ENCODE data around the gene CYRIA. TPM values are rescaled to one million over a fixed set of nuclear protein-coding genes. Genes with fewer than 3 reads are reported as not detected.

Gene CYRIA
- total RNA-seq, 4 donors from 2014 or later: 10.3 to 13.3 (median 11.2) TPM

- no peaks in the 10 kb centered on the region for H3K4me1 ChIP-seq
- H3K27ac ChIP-seq (replicated peaks in 1 of 4): no peak overlapping the region
- H3K9me3 ChIP-seq: no peaks in the 10 kb centered on the region
- intact Hi-C loops (cut with DNase I): no loop called here
- no peaks in the 10 kb centered on the region for H3K27me3 ChIP-seq
- no peaks in the 10 kb centered on the region for H3K36me3 ChIP-seq
- WGBS: 62% methylated on average over 11 of the region's 11 CpGs
- TF ChIP-seq POLR2A (IDR thresholded peaks at IDR 0.05; ENCODE audit: low read depth) (no peak), POLR2AphosphoS5 (IDR thresholded peaks at IDR 0.05) (no peak), EP300 (IDR thresholded peaks at IDR 0.05) (no peak)
- TF ChIP-seq, protein P1, sequence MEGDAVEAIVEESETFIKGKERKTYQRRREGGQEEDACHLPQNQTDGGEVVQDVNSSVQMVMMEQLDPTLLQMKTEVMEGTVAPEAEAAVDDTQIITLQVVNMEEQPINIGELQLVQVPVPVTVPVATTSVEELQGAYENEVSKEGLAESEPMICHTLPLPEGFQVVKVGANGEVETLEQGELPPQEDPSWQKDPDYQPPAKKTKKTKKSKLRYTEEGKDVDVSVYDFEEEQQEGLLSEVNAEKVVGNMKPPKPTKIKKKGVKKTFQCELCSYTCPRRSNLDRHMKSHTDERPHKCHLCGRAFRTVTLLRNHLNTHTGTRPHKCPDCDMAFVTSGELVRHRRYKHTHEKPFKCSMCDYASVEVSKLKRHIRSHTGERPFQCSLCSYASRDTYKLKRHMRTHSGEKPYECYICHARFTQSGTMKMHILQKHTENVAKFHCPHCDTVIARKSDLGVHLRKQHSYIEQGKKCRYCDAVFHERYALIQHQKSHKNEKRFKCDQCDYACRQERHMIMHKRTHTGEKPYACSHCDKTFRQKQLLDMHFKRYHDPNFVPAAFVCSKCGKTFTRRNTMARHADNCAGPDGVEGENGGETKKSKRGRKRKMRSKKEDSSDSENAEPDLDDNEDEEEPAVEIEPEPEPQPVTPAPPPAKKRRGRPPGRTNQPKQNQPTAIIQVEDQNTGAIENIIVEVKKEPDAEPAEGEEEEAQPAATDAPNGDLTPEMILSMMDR (IDR thresholded peaks at IDR 0.05): no peak
- DNase-seq (ENCODE audit: extremely low spot score): no peak
- H3K4me3 ChIP-seq: no peak overlapping the region
Measured at GRCh38 chr2:16700551-16701259, 35.1 kb upstream of the CYRIA start.

- Histone ChIP-seq H3K4me1 (no peaks in the 10 kb centered on the region), H3K27me3 (no peaks in the 10 kb centered on the region), H3K36me3 (no peaks in the 10 kb centered on the region), H3K27ac (replicated peaks in 1 of 4) (no peak overlapping the region), H3K9me3 (no peaks in the 10 kb centered on the region), H3K4me3 (no peak overlapping the region)
- DNase-seq (ENCODE audit: extremely low spot score): no peak
- TF ChIP-seq, protein P1 (IDR thresholded peaks at IDR 0.05): no peak
- no peak for TF ChIP-seq EP300 (IDR thresholded peaks at IDR 0.05)
- TF ChIP-seq POLR2AphosphoS5 (IDR thresholded peaks at IDR 0.05): no peak
- no peak for TF ChIP-seq POLR2A (IDR thresholded peaks at IDR 0.05; ENCODE audit: low read depth)
- intact Hi-C loops (cut with DNase I): no loop called here
- 81% methylated on average over 4 of the region's 4 CpGs for WGBS
Measured at GRCh38 chr2:16693854-16694253, 28.2 kb upstream of the CYRIA start.

DNA sequence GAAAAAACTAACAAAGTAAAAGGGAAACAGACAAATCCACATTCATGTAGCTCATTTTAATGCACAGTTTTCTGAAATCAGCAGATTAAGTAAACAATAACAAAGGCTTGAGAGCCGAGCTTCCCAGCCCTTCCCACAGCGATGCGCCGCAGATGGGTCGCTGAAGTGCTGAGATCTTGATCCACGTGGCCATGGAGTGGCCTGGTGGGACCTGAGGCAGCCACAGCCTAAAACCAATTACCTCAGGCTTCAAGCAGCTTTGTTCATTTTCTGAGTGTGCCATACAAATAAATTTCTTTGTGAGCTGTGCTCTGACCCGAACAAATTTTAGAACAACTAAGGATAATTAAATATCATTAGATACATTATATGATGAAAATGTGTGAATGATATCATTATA, 25.6 kb upstream of the CYRIA start:
- intact Hi-C loops (cut with DNase I): no loop called here
- H3K27me3 ChIP-seq: no peaks in the 10 kb centered on the region
- WGBS: 78% methylated on average over 7 of the region's 7 CpGs

DNA sequence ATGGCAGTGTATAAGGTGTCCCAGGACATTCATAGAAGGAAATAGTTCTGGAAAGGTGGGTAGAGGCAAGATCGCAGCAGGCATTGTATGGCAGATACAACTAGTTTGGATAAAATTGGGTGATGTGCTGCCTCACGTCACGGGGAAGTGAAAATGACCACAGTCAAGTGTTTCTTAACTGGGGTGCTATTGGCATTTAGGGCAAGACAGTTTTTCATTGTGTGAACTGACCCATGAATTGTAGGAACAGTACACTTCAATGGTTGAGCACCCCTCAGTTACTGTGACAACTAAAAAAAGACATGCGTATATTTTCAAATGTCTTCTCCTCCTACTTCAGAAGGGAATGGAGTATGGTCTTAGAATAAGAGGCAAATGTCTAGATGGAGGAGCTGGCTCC, 22.3 kb upstream of the CYRIA start:
- H3K27ac ChIP-seq (replicated peaks in 1 of 4): no peak overlapping the region
- H3K4me1 ChIP-seq: no peaks in the 10 kb centered on the region
- no peaks in the 10 kb centered on the region for H3K27me3 ChIP-seq
- no peak for DNase-seq (ENCODE audit: extremely low spot score)
- H3K36me3 ChIP-seq: no peaks in the 10 kb centered on the region
- no peaks in the 10 kb centered on the region for H3K9me3 ChIP-seq
- no peak for TF ChIP-seq EP300 (IDR thresholded peaks at IDR 0.05)
- TF ChIP-seq, protein P1 (IDR thresholded peaks at IDR 0.05): no peak
- TF ChIP-seq POLR2AphosphoS5 (IDR thresholded peaks at IDR 0.05): no peak
- no peak for TF ChIP-seq POLR2A (IDR thresholded peaks at IDR 0.05; ENCODE audit: low read depth)
- no peak overlapping the region for H3K4me3 ChIP-seq
- WGBS: 96% methylated on average over 4 of the region's 4 CpGs
- intact Hi-C loops (cut with DNase I): no loop called here

More for the DNA sequence above, 25.6 kb upstream of the CYRIA start:
- H3K4me3 ChIP-seq: no peak overlapping the region
- TF ChIP-seq, protein P1 (IDR thresholded peaks at IDR 0.05): no peak
- TF ChIP-seq EP300 (IDR thresholded peaks at IDR 0.05) (no peak), POLR2AphosphoS5 (IDR thresholded peaks at IDR 0.05) (no peak), POLR2A (IDR thresholded peaks at IDR 0.05; ENCODE audit: low read depth) (no peak)
- DNase-seq (ENCODE audit: extremely low spot score): no peak
- H3K9me3 ChIP-seq: no peaks in the 10 kb centered on the region
- no peaks in the 10 kb centered on the region for H3K36me3 ChIP-seq
- H3K4me1 ChIP-seq: no peaks in the 10 kb centered on the region
- H3K27ac ChIP-seq (replicated peaks in 1 of 4): no peak overlapping the region

GRCh38 chr2:16687222-16687621, 21.6 kb upstream of the CYRIA start:
- 93% methylated on average over 1 of the region's 1 CpG for whole genome bisulfite sequencing
- TF ChIP-seq POLR2A (IDR thresholded peaks at IDR 0.05; ENCODE audit: low read depth) (no peak), POLR2AphosphoS5 (IDR thresholded peaks at IDR 0.05) (no peak), EP300 (IDR thresholded peaks at IDR 0.05) (no peak)
- TF ChIP-seq, protein P1 (IDR thresholded peaks at IDR 0.05): no peak
- H3K9me3 ChIP-seq: no peaks in the 10 kb centered on the region
- H3K27ac ChIP-seq (replicated peaks in 1 of 4): no peak overlapping the region
- no peaks in the 10 kb centered on the region for H3K4me1 ChIP-seq
- no peaks in the 10 kb centered on the region for H3K36me3 ChIP-seq
- DNase-seq (ENCODE audit: extremely low spot score): no peak
- H3K4me3 ChIP-seq: no peak overlapping the region
- intact Hi-C loops (cut with DNase I): no loop called here
- H3K27me3 ChIP-seq: no peaks in the 10 kb centered on the region
